Gastrocnemius medialis (tissue), 4 donors: Measurements from ENCODE around the gene TBATA.

Source experiments
- CTCF ChIP-seq, 5 experiments: fragments of 450-650 bp in 3 of 5; fragments of 200-600 bp in 2 of 5; sonication (generic) in 2 of 5; IDR thresholded peaks in 4 of 5; conservative IDR thresholded peaks in 1 of 5; 1 replicate in 4 of 5; 2 replicates in 1 of 5; pipeline ENCODE4 v1.5.1; 2016 to 2019; ENCODE audit warnings: antibody characterized with exemption in 5 of 5, mild to moderate bottlenecking in 3 of 5, moderate library complexity in 3 of 5
- POLR2A ChIP-seq, 2 donors: fragments of 450-650 bp; IDR thresholded peaks; one replicate each; pipeline ENCODE4 v1.6.1; 2017; ENCODE audit warnings: antibody characterized with exemption in 2 of 2, mild to moderate bottlenecking in 2 of 2, moderate library complexity in 2 of 2

GRCh38 chr10:70781461-70782051, 3.6 kb downstream of the TBATA start:
- no peak for TF ChIP-seq CTCF (IDR thresholded peaks at IDR 0.05 in 4 of 5, conservative IDR thresholded peaks at IDR 0.05 in 1 of 5)
- no peak for TF ChIP-seq POLR2A (IDR thresholded peaks at IDR 0.05)
